T-helper 1 cell treated with Interleukin-12 subunit alpha and Interleukin-12 subunit beta and Interleukin-4 antibody, amounts not matched to agents 30 μg/mL and 1 μg/mL, for 36 hours (primary cell): Measurements from ENCODE around the gene FAM107B.

Experiments
- H3K27ac Mint-ChIP-seq: one replicate; pipeline ENCODE4 v1.8.0; 2021; ENCODE audit warnings: mild to moderate bottlenecking, mixed read lengths
- H3K27me3 Mint-ChIP-seq: one replicate; pipeline ENCODE4 v1.8.0; 2021; ENCODE audit warnings: low read depth, mixed read lengths
- H3K36me3 Mint-ChIP-seq: one replicate; pipeline ENCODE4 v1.8.0; 2021; ENCODE audit warnings: low read depth, mixed read lengths
- H3K4me1 Mint-ChIP-seq: one replicate; pipeline ENCODE4 v1.8.0; 2021; ENCODE audit warnings: low read depth, mixed read lengths
- H3K4me3 Mint-ChIP-seq: one replicate; pipeline ENCODE4 v1.8.0; 2021; ENCODE audit warnings: mild to moderate bottlenecking, moderate library complexity, mixed read lengths
- H3K9me3 Mint-ChIP-seq: one replicate; pipeline ENCODE4 v1.8.0; 2021; ENCODE audit warnings: mixed read lengths

The FAM107B gene

GRCh38 chr10:14536241-14537213, 238.2 kb downstream of the FAM107B start:
- no peak overlapping the region for H3K4me3 Mint-ChIP-seq
- no peak overlapping the region for H3K27ac Mint-ChIP-seq
- H3K4me1 Mint-ChIP-seq: peaks cover 60% of the 10 kb centered on the region
- no peaks in the 10 kb centered on the region for H3K27me3 Mint-ChIP-seq
- H3K36me3 Mint-ChIP-seq: peaks cover 42% of the 10 kb centered on the region
- no peaks in the 10 kb centered on the region for H3K9me3 Mint-ChIP-seq

GRCh38 chr10:14535457-14536130, 239.1 kb downstream of the FAM107B start:
- peaks cover 38% of the 10 kb centered on the region for H3K36me3 Mint-ChIP-seq
- peak overlapping the region; percentile 22 for H3K27ac Mint-ChIP-seq
- no peaks in the 10 kb centered on the region for H3K27me3 Mint-ChIP-seq
- no peak overlapping the region for H3K4me3 Mint-ChIP-seq
- no peaks in the 10 kb centered on the region for H3K9me3 Mint-ChIP-seq
- H3K4me1 Mint-ChIP-seq: peaks cover 55% of the 10 kb centered on the region

- H3K9me3 Mint-ChIP-seq: no peaks in the 10 kb centered on the region
- H3K36me3 Mint-ChIP-seq: peaks cover 48% of the 10 kb centered on the region
- peaks cover 60% of the 10 kb centered on the region for H3K4me1 Mint-ChIP-seq
- no peaks in the 10 kb centered on the region for H3K27me3 Mint-ChIP-seq
- H3K4me3 Mint-ChIP-seq: no peak overlapping the region
- H3K27ac Mint-ChIP-seq: peak overlapping the region; percentile 12
Observed at GRCh38 chr10:14534152-14534551, 240.5 kb downstream of the FAM107B start.

GRCh38 chr10:14533295-14533694, 241.4 kb downstream of the FAM107B start:
- Mint-ChIP-seq H3K27ac (no peak overlapping the region), H3K9me3 (no peaks in the 10 kb centered on the region), H3K27me3 (no peaks in the 10 kb centered on the region), H3K4me1 (peaks cover 65% of the 10 kb centered on the region), H3K36me3 (peaks cover 50% of the 10 kb centered on the region), H3K4me3 (no peak overlapping the region)

GRCh38 chr10:14532473-14533251, 242.0 kb downstream of the FAM107B start:
- H3K4me1 Mint-ChIP-seq: peaks cover 69% of the 10 kb centered on the region
- no peak overlapping the region for H3K4me3 Mint-ChIP-seq
- peaks cover 52% of the 10 kb centered on the region for H3K36me3 Mint-ChIP-seq
- no peaks in the 10 kb centered on the region for H3K27me3 Mint-ChIP-seq
- no peaks in the 10 kb centered on the region for H3K9me3 Mint-ChIP-seq
- peak overlapping the region; percentile 70 for H3K27ac Mint-ChIP-seq

GRCh38 chr10:14531974-14532373, 242.7 kb downstream of the FAM107B start:
- no peak overlapping the region for H3K4me3 Mint-ChIP-seq
- H3K9me3 Mint-ChIP-seq: no peaks in the 10 kb centered on the region
- H3K27me3 Mint-ChIP-seq: no peaks in the 10 kb centered on the region
- peak overlapping the region; percentile 15 for H3K27ac Mint-ChIP-seq
- H3K36me3 Mint-ChIP-seq: peaks cover 58% of the 10 kb centered on the region
- H3K4me1 Mint-ChIP-seq: peaks cover 76% of the 10 kb centered on the region

- peaks cover 80% of the 10 kb centered on the region for H3K4me1 Mint-ChIP-seq
- H3K36me3 Mint-ChIP-seq: peaks cover 63% of the 10 kb centered on the region
- no peak overlapping the region for H3K4me3 Mint-ChIP-seq
- H3K9me3 Mint-ChIP-seq: no peaks in the 10 kb centered on the region
- no peaks in the 10 kb centered on the region for H3K27me3 Mint-ChIP-seq
- peak overlapping the region; percentile 52 for H3K27ac Mint-ChIP-seq
Observed at GRCh38 chr10:14530465-14530864, 244.2 kb downstream of the FAM107B start.

- no peak overlapping the region for H3K4me3 Mint-ChIP-seq
- H3K27ac Mint-ChIP-seq: peak overlapping the region; percentile 78
- H3K4me1 Mint-ChIP-seq: peaks cover 76% of the 10 kb centered on the region
- no peaks in the 10 kb centered on the region for H3K9me3 Mint-ChIP-seq
- H3K27me3 Mint-ChIP-seq: no peaks in the 10 kb centered on the region
- peaks cover 58% of the 10 kb centered on the region for H3K36me3 Mint-ChIP-seq
Observed at GRCh38 chr10:14529351-14529750, 245.3 kb downstream of the FAM107B start.

- Mint-ChIP-seq H3K27ac (peak overlapping the region; percentile 78), H3K4me1 (peaks cover 72% of the 10 kb centered on the region), H3K36me3 (peaks cover 51% of the 10 kb centered on the region), H3K27me3 (no peaks in the 10 kb centered on the region), H3K9me3 (no peaks in the 10 kb centered on the region), H3K4me3 (peak overlapping the region; percentile 72)
Observed at GRCh38 chr10:14528450-14528849, 246.2 kb downstream of the FAM107B start.

- H3K36me3 Mint-ChIP-seq: peaks cover 54% of the 10 kb centered on the region
- H3K4me1 Mint-ChIP-seq: peaks cover 72% of the 10 kb centered on the region
- H3K27ac Mint-ChIP-seq: peak overlapping the region; percentile 78
- peak overlapping the region; percentile 72 for H3K4me3 Mint-ChIP-seq
- H3K9me3 Mint-ChIP-seq: no peaks in the 10 kb centered on the region
- no peaks in the 10 kb centered on the region for H3K27me3 Mint-ChIP-seq
Observed at GRCh38 chr10:14527915-14528314, 246.8 kb downstream of the FAM107B start.

GRCh38 chr10:14527134-14527844, 247.4 kb downstream of the FAM107B start:
- Mint-ChIP-seq H3K4me1 (peaks cover 65% of the 10 kb centered on the region), H3K27me3 (no peaks in the 10 kb centered on the region), H3K27ac (peak overlapping the region; percentile 10), H3K36me3 (peaks cover 52% of the 10 kb centered on the region), H3K9me3 (no peaks in the 10 kb centered on the region), H3K4me3 (peak overlapping the region; percentile 36)

- H3K27me3 Mint-ChIP-seq: no peaks in the 10 kb centered on the region
- H3K9me3 Mint-ChIP-seq: no peaks in the 10 kb centered on the region
- peaks cover 60% of the 10 kb centered on the region for H3K36me3 Mint-ChIP-seq
- H3K27ac Mint-ChIP-seq: peak overlapping the region; percentile 11
- H3K4me1 Mint-ChIP-seq: peaks cover 63% of the 10 kb centered on the region
- H3K4me3 Mint-ChIP-seq: no peak overlapping the region
Observed at GRCh38 chr10:14526326-14526725, 248.4 kb downstream of the FAM107B start.

- Mint-ChIP-seq H3K4me1 (peaks cover 54% of the 10 kb centered on the region), H3K36me3 (peaks cover 61% of the 10 kb centered on the region), H3K9me3 (no peaks in the 10 kb centered on the region), H3K27me3 (no peaks in the 10 kb centered on the region), H3K4me3 (no peak overlapping the region), H3K27ac (no peak overlapping the region)
Observed at GRCh38 chr10:14524691-14525324, 249.9 kb downstream of the FAM107B start.
